SU-DHL-6 (cell line): Measurements from ENCODE around the gene AKAP14.

Experiments
- CTCF ChIP-seq: fragments of 200-600 bp; sonication (generic); IDR thresholded peaks from one replicate; pipeline ENCODE4 v1.5.1; 2017; ENCODE audit warnings: antibody characterized with exemption, mild to moderate bottlenecking, low read length, moderate library complexity; ENCODE audit not compliant: insufficient read depth, poor library complexity, severe bottlenecking
- EZH2phosphoT487 ChIP-seq: fragments of 200-600 bp; sonication (generic), shearing (Covaris generic); conservative IDR thresholded peaks from 2 replicates; pipeline ENCODE4 v1.6.1; 2018; ENCODE audit warnings: mild to moderate bottlenecking, antibody characterized with exemption, low read length, moderate library complexity, mixed read lengths

- TF ChIP-seq CTCF, result no peak
- no peak for TF ChIP-seq EZH2phosphoT487
Observed at GRCh38 chrX:119900976-119901375, 5.3 kb downstream of the AKAP14 start.
